GM12878 (cell line): ENCODE data around the gene RPA3. TPM values are rescaled to one million over a fixed set of nuclear protein-coding genes. Genes with fewer than 3 reads are reported as not detected.

Source experiments
- ATAC-seq: fragments of 200-7000 bp; cut with Tn5 transposase; 3 replicates; pipeline ENCODE4 v1.9.1; 2020; ENCODE audit warnings: mild to moderate bottlenecking, moderate library complexity
- BruUV-seq: library from RNA; stranded (reverse); fragments of 400-500 nt; replicated peaks from 2 replicates; lab custom pipeline; 2021; lab: Mats Ljungman, UMichigan
- CTCF ChIA-PET: fragments of 300-600 bp; sonication (Branson Sonifier 250); formaldehyde crosslinking; extraction: SDS; loops from one replicate; lab custom pipeline; 2021; ENCODE audit warnings: inconsistent platforms; lab: Yijun Ruan, JAX
- POLR2A ChIA-PET: fragments of 350-600 bp; formaldehyde crosslinking; extraction: SDS; loops from one replicate; lab custom pipeline; 2021; ENCODE audit warnings: inconsistent platforms; lab: Charles Lee
- RAD21 ChIA-PET: fragments of 300-600 bp; sonication (Branson Sonifier 250); formaldehyde crosslinking; loops from one replicate; lab custom pipeline; 2023; ENCODE audit warnings: antibody characterized with exemption; ENCODE audit not compliant: unreplicated experiment; lab: Charles Lee
- SMC1A ChIA-PET: fragments of 300-600 bp; sonication (Branson Sonifier 250); formaldehyde crosslinking; loops from one replicate; lab custom pipeline; 2023; ENCODE audit not compliant: unreplicated experiment, uncharacterized antibody; lab: Charles Lee
- DNase-seq: peaks from one replicate; pipeline ENCODE4 v3.0.0-alpha.2; 2011; ENCODE audit warnings: low read depth, low spot score
- FAIRE-seq: peaks from 3 replicates; lab custom pipeline; 2011; peaks lifted over from hg19 to GRCh38; lab: Jason Lieb, UNC
- H2AFZ ChIP-seq: 2 replicates; pipeline ENCODE4 v1.6.0; 2011; ENCODE audit warnings: low read depth, low read length, control low read depth; ENCODE audit not compliant: control insufficient read depth
- H3K27ac ChIP-seq: 2 replicates; pipeline ENCODE4 v1.5.1; 2011; ENCODE audit warnings: control low read depth; ENCODE audit not compliant: control insufficient read depth, insufficient read depth
- H3K27me3 ChIP-seq, 2 experiments: replicated peaks in 1 of 2; 2 replicates each; pipeline versions ENCODE4 v1.6.0 to v1.6.1; 2011; ENCODE audit warnings: low read length in 1 of 2; ENCODE audit not compliant: control insufficient read depth in 2 of 2, insufficient read depth in 2 of 2
- H3K36me3 ChIP-seq, 2 experiments: 2 replicates each; pipeline ENCODE4 v1.5.1; 2011; ENCODE audit warnings: low read length in 1 of 2; ENCODE audit not compliant: control insufficient read depth in 2 of 2, insufficient read depth in 2 of 2
- H3K4me1 ChIP-seq: 2 replicates; pipeline ENCODE4 v1.6.1; 2011; ENCODE audit warnings: mild to moderate bottlenecking, low read length, moderate library complexity, mixed read lengths; ENCODE audit not compliant: control insufficient read depth, insufficient read depth
- H3K4me2 ChIP-seq: 2 replicates; pipeline ENCODE4 v1.6.0; 2011; ENCODE audit warnings: control low read depth; ENCODE audit not compliant: control insufficient read depth, insufficient read depth
- H3K4me3 ChIP-seq: fragments of 200-600 bp; sonication (generic); 2 replicates; pipeline ENCODE4 v1.5.1; 2016
- H3K79me2 ChIP-seq: 2 replicates; pipeline ENCODE4 v1.6.0; 2011; ENCODE audit warnings: low read length; ENCODE audit not compliant: control insufficient read depth, insufficient read depth
- H3K9ac ChIP-seq: 2 replicates; pipeline ENCODE4 v1.8.0; 2011; ENCODE audit warnings: low read length, control low read depth, mixed read lengths; ENCODE audit not compliant: control insufficient read depth, insufficient read depth
- H3K9me3 ChIP-seq: replicated peaks from 3 replicates; pipeline ENCODE4 v1.5.1; 2011; ENCODE audit warnings: mild to moderate bottlenecking, low read length; ENCODE audit not compliant: control insufficient read depth, insufficient read depth
- H4K20me1 ChIP-seq: 2 replicates; pipeline ENCODE4 v1.6.0; 2011; ENCODE audit not compliant: control insufficient read depth, insufficient read depth
- BRCA1 ChIP-seq: IDR thresholded peaks from 2 replicates; pipeline ENCODE4 v1.6.1; 2011; ENCODE audit warnings: low read depth, low read length, improper control_type of control experiment
- POLR2A ChIP-seq: IDR thresholded peaks from 2 replicates; pipeline ENCODE4 v1.6.1; 2011; ENCODE audit warnings: low read depth, mild to moderate bottlenecking, low read length
- PRDM15 ChIP-seq: fragments of 450-650 bp; formaldehyde crosslinking; IDR thresholded peaks from 2 replicates; pipeline ENCODE4 v1.4.0; 2020; ENCODE audit warnings: mild to moderate bottlenecking, moderate library complexity
- RB1 ChIP-seq: fragments of 450-650 bp; formaldehyde crosslinking; IDR thresholded peaks from 2 replicates; pipeline ENCODE4 v1.6.1; 2017; ENCODE audit warnings: mild to moderate bottlenecking, borderline replicate concordance
- SKIL ChIP-seq: fragments of 450-650 bp; IDR thresholded peaks from 2 replicates; pipeline ENCODE4 v1.6.1; 2017; ENCODE audit warnings: mild to moderate bottlenecking, low read depth, inconsistent platforms; ENCODE audit not compliant: poor library complexity, severe bottlenecking
- ZBED1 ChIP-seq: IDR thresholded peaks from 2 replicates; pipeline ENCODE4 v1.6.1; 2016; ENCODE audit warnings: borderline replicate concordance
- ZNF384 ChIP-seq: IDR thresholded peaks from 2 replicates; pipeline ENCODE4 v1.6.1; 2012; ENCODE audit warnings: low read depth, mild to moderate bottlenecking, low read length, improper control_type of control experiment, borderline replicate concordance
- in situ Hi-C: fragments of 300-500 bp; cut with MboI; formaldehyde crosslinking; loops from 9 replicates; pipeline ENCODE4 v1.14.3; 2018; ENCODE audit warnings: mixed read lengths
- intact Hi-C: fragments of 100-400 bp; cut with micrococcal nuclease; formaldehyde crosslinking; loops from one replicate; pipeline ENCODE4 v1.14.2; 2022; ENCODE audit not compliant: unreplicated experiment
- polyA plus RNA-seq, 11 experiments: library from polyadenylated mRNA; depleted of rRNA in 4 of 11; unstranded in 6 of 11; stranded (reverse) in 5 of 11; fragments of >200 nt; fragmentation: Nextera tagmentation in 4 of 11; fragmentation: Illumina TruSeq in 1 of 11; extraction: Ambion mirVana in 4 of 11; extraction: Trizol in 1 of 11; gene quantifications; 1 replicate in 1 of 11; 2 replicates in 10 of 11; pipeline versions ENCODE4 v1.2.1 to v1.2.3, GENCODE V29; 2011 to 2016; ENCODE audit warnings: inconsistent platforms in 2 of 11, missing spikeins in 2 of 11, low read depth in 1 of 11
- total RNA-seq, 4 experiments: library from RNA; depleted of rRNA in 3 of 4; stranded (reverse); fragments of >200 nt in 3 of 4; fragmentation: Illumina TruSeq in 1 of 4; extraction: Trizol in 1 of 4; gene quantifications; 2 replicates each; pipeline versions ENCODE4 v1.2.1 to v1.2.3, GENCODE V29; 2013 to 2021

Gene RPA3
- total and polyA plus RNA-seq, 10 of the 15 experiments (the other 5 are each of a cell fraction or from before 2014, with no cell fraction given), result 60.2 to 343 (median 112) TPM

GRCh38 chr7:7681936-7682329 lies 36.5 kb downstream of the RPA3 start:
- TF ChIP-seq ZNF384, result no peak
- TF ChIP-seq SKIL, result no peak
- no peak for TF ChIP-seq BRCA1
- TF ChIP-seq PRDM15 (CRISPR knock-in tag), result no peak
- TF ChIP-seq POLR2A, result no peak
- TF ChIP-seq RB1, result no peak
- TF ChIP-seq ZBED1, result no peak
- TF ChIP-seq, all 136 proteins: peak for 0
- in situ Hi-C loops (loop anchor here (10.0 kb wide), 1 partner anchor 533 kb away; no protein-coding TSS in a partner anchor), intact Hi-C loops (loop anchor here (1.0 to 5.0 kb wide), 5 partner anchors 79 to 535 kb away; no protein-coding TSS in a partner anchor)
- Histone ChIP-seq H2AFZ (no peak overlapping the region), H3K79me2 (no peaks in the 10 kb centered on the region), H3K9ac (no peak overlapping the region), H3K36me3 (no peaks in the 10 kb centered on the region), H3K27me3 (no peaks in the 10 kb centered on the region), H3K4me2 (no peak overlapping the region), H4K20me1 (no peaks in the 10 kb centered on the region), H3K9me3 (no peaks in the 10 kb centered on the region; the same call in 2 of the 3 replicates), H3K27ac (no peak overlapping the region), H3K4me1 (peaks cover 3% of the 10 kb centered on the region; the same call in 1 of the 2 replicates), H3K4me3 (no peak overlapping the region)
- ChIA-PET RAD21 (interaction anchor here (0.7 to 3.1 kb wide), 67 partner anchors 10 to 614 kb away, joined by 3 to 148 read pairs (median 6); partner anchors contain the start of gene RPA3), POLR2A (interaction anchor here (0.6 to 2.0 kb wide), 6 partner anchors 41 to 289 kb away, joined by 3 to 6 read pairs (median 4); partner anchors contain the start of gene UMAD1), SMC1A (interaction anchor here (0.7 to 3.7 kb wide), 86 partner anchors 8 to 614 kb away, joined by 3 to 218 read pairs (median 6); partner anchors contain the start of genes GLCCI1, RPA3 and UMAD1), CTCF (interaction anchor here (0.9 to 3.7 kb wide), 69 partner anchors 10 to 614 kb away, joined by 3 to 179 read pairs (median 6); partner anchors contain the start of genes GLCCI1, RPA3 and UMAD1)
- DNase-seq, result no peak
- BruUV-seq, result no TSS peak
- FAIRE-seq, result no peak
- peak; percentile 41 for ATAC-seq
